ENCODE results near the gene CEPT1. TPM values are rescaled to one million over a fixed set of nuclear protein-coding genes. Genes with fewer than 3 reads are reported as not detected.

Gene CEPT1
- total RNA-seq, 1 experiment from 2014 or later = 30.9 TPM

DNA sequence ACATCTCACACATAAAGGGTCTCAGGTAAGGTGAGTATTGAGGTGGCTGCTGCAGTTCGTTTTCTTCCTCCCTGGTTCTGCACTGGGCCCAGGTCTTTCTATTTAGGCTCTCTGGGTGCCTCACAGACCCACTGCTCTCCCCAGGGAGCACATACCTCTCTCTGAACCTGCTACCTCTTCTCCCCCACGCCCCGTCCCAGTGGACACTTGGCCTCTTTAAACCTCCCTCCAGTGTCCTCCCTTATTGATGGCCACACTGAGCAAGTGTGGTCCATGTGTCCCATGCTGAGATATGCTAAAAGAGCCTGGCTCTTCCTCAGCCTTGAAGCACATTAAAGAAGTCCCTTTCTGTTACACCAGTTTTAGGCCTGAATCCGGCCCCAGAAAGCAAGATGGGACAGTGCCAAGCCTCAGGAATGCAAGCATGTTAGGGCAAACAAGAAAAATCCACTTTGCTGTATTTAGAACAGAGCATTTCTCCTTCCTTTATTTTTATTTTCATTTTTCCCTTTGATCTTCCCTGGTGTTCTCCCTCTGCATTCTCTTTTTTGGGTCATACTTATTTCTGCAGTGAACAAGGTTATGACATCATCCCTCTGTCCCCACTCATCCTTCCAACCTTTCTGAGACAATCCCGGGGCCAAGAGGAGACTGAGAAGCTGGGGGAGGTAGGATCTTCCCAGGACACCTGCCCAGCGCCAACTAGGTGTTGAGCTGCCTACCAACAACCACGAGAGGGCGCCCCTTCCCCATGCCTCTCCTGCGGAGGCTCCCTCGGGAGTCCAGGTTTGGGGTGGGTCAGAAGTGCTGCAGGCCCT is 82.5 kb downstream of the CEPT1 start:
- POLR2A ChIA-PET (ENCODE audit: low non-redundant PET) = no interaction called here
- Histone ChIP-seq H3K9me3 (ENCODE audit: low read depth, low read length, poor library complexity, severe bottlenecking) (no peaks in the 10 kb centered on the region), H3K4me3 (ENCODE audit: low read depth, low read length, poor library complexity, severe bottlenecking) (no peak overlapping the region), H3K27me3 (replicated peaks; ENCODE audit: insufficient read depth, low read depth, low read length, poor library complexity) (peaks cover 30% of the 10 kb centered on the region), H3K27ac (ENCODE audit: low read depth, low read length, poor library complexity, severe bottlenecking) (no peak overlapping the region), H3K36me3 (ENCODE audit: insufficient read depth, low read length, poor library complexity, severe bottlenecking) (no peaks in the 10 kb centered on the region), H3K4me1 (ENCODE audit: insufficient read depth, low read length, poor library complexity, severe bottlenecking) (no peaks in the 10 kb centered on the region)
- BruUV-seq (replicated peaks) = no TSS peak
- TF ChIP-seq CTCF (conservative IDR thresholded peaks at IDR 0.05; ENCODE audit: low read depth, low read length) = peak; percentile 93
- no peak for TF ChIP-seq EZH2 (IDR thresholded peaks at IDR 0.05; ENCODE audit: borderline replicate concordance, low read depth, low read length, poor library complexity, severe bottlenecking)
- peak; percentile 64 for DNase-seq (ENCODE audit: low spot score)
- CTCF ChIA-PET = interaction anchor here (0.6 to 1.8 kb wide), 4 partner anchors 19 to 638 kb away, joined by 6 to 21 read pairs (median 7); no protein-coding TSS in a partner anchor
- intact Hi-C loops (cut with micrococcal nuclease; ENCODE audit: unreplicated experiment) = loop anchor here (1.0 kb wide), 1 partner anchor 177 kb away; no protein-coding TSS in a partner anchor

DNA sequence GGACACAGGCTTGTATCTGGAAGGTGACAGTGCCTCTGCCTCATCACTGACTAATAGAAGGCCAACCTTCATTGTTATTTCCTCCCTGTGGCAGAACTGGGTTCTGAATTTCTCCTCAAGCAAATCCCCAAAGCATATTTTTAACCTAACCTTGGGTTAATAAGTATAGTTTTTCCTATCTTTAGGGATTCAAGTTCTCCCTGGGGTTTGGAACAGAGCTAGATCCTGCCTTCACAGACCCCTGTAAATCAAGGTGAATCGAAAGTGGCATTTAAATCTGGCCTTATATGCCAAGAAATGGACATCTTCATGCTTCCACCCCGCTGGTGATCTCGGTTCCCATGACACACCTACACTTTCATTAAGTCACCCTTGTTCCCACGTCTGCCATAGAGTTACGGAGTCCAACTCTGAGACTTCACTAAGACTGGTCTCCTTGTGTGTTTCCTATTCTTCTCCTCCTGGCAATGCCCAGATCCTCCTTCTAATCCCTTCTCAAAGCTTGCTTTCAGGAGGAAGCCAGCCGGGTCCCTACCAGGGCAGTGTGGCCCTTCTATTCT is 83.2 kb downstream of the CEPT1 start:
- POLR2A ChIA-PET (ENCODE audit: low non-redundant PET) = no interaction called here

DNA sequence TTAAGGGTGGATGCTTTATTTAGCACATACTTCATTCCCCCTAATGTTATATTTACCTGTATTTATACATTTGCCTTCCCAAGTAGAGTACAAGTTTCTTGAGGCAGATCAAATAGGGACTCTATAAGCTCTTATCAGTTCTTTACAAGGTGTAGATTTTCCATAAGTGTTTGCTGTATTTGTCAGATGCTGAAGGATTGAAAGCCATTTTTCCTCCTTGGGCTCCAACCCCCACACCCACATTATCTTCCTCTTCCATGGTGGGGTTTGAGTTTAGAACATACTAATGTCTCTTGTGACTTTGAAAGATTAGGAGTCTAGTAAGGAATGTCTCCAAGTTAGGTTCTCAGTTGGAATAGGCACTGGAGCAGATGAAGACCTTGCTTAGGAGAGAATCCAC is 85.1 kb downstream of the CEPT1 start:
- no peak for DNase-seq (ENCODE audit: low spot score)
- Histone ChIP-seq H3K9me3 (ENCODE audit: low read depth, low read length, poor library complexity, severe bottlenecking) (no peaks in the 10 kb centered on the region), H3K4me1 (ENCODE audit: insufficient read depth, low read length, poor library complexity, severe bottlenecking) (no peaks in the 10 kb centered on the region), H3K27ac (ENCODE audit: low read depth, low read length, poor library complexity, severe bottlenecking) (no peak overlapping the region), H3K36me3 (ENCODE audit: insufficient read depth, low read length, poor library complexity, severe bottlenecking) (no peaks in the 10 kb centered on the region), H3K27me3 (replicated peaks; ENCODE audit: insufficient read depth, low read depth, low read length, poor library complexity) (peaks cover 33% of the 10 kb centered on the region), H3K4me3 (ENCODE audit: low read depth, low read length, poor library complexity, severe bottlenecking) (no peak overlapping the region)
- ChIA-PET POLR2A (ENCODE audit: low non-redundant PET) (no interaction called here), CTCF (no interaction called here)
- no TSS peak for BruUV-seq (replicated peaks)
- intact Hi-C loops (cut with micrococcal nuclease; ENCODE audit: unreplicated experiment) = no loop called here
- TF ChIP-seq EZH2 (IDR thresholded peaks at IDR 0.05; ENCODE audit: borderline replicate concordance, low read depth, low read length, poor library complexity, severe bottlenecking) (no peak), CTCF (conservative IDR thresholded peaks at IDR 0.05; ENCODE audit: low read depth, low read length) (no peak)

More for the DNA sequence above, 83.2 kb downstream of the CEPT1 start:
- peaks cover 33% of the 10 kb centered on the region for H3K27me3 ChIP-seq (replicated peaks; ENCODE audit: insufficient read depth, low read depth, low read length, poor library complexity)
- CTCF ChIA-PET = interaction anchor here (0.6 to 1.8 kb wide), 4 partner anchors 18 to 637 kb away, joined by 6 to 21 read pairs (median 7); no protein-coding TSS in a partner anchor
- H3K4me1 ChIP-seq (ENCODE audit: insufficient read depth, low read length, poor library complexity, severe bottlenecking) = no peaks in the 10 kb centered on the region
- no peak for DNase-seq (ENCODE audit: low spot score)
- no peak overlapping the region for H3K27ac ChIP-seq (ENCODE audit: low read depth, low read length, poor library complexity, severe bottlenecking)
- no peaks in the 10 kb centered on the region for H3K36me3 ChIP-seq (ENCODE audit: insufficient read depth, low read length, poor library complexity, severe bottlenecking)
- no TSS peak for BruUV-seq (replicated peaks)
- intact Hi-C loops (cut with micrococcal nuclease; ENCODE audit: unreplicated experiment) = loop anchor here (1.0 kb wide), 1 partner anchor 176 kb away; no protein-coding TSS in a partner anchor
- no peak overlapping the region for H3K4me3 ChIP-seq (ENCODE audit: low read depth, low read length, poor library complexity, severe bottlenecking)
- TF ChIP-seq EZH2 (IDR thresholded peaks at IDR 0.05; ENCODE audit: borderline replicate concordance, low read depth, low read length, poor library complexity, severe bottlenecking) (no peak), CTCF (conservative IDR thresholded peaks at IDR 0.05; ENCODE audit: low read depth, low read length) (0 out of 2 replicates have a peak, but pooled peaks have one; percentile 3)
- H3K9me3 ChIP-seq (ENCODE audit: low read depth, low read length, poor library complexity, severe bottlenecking) = no peaks in the 10 kb centered on the region
